SK-N-DZ (cell line): ENCODE measurements around the gene SLC25A26.

ENCODE experiments used
- DNase-seq: peaks from one replicate; pipeline ENCODE4 v3.0.0-alpha.2; 2015; ENCODE audit warnings: low spot score

SLC25A26 gene

DNA sequence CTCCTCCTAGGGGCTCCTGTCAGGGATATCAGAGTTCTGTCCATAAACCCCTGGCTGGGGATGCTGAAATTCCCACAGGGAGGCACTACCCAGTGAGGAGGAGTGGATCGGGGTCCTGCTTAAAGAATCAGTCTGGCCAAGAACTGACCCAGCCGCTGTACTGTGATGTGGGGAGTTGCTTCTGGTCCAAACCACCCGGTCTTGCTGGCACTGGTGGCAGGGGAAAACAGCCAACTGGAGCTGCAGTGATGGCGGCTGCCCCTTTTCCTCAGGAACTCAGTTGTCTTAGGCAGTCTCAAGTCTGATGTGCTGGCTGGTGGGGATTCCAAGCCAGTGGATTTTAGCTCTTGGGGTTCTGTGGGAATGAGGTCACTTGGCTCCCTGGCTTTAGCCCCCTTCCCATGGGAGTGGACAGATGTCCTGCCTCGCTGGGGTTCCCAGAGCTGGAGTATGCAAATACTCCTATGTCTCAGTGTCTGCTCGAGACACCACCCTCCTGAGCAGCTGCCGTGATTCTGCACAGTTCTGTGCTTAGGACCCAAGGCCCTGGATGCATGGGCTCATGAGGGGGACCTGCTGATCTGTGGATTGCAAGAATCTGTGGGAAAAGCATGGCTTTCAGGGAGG lies 97.1 kb downstream of the SLC25A26 start:
- DNase-seq: no peak

DNA sequence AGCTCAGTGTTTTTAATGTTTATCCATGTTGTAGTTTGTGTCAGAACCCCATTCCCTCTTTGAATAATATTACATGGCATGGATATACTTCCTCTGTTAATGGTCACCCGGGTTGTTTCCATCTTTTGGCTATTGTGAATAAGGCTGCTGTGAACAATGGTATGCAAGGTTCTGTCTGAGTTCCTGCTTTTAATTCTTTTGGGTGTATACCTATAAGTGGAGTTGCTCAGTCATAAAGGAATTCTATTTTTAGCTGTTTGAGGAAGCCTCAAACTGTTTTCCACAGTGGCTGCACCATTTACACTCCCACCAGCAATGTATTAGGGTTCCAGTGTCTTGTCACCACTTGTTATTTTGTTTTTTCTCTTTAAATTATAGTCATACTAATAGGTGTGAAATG lies 99.6 kb downstream of the SLC25A26 start:
- no peak for DNase-seq

DNA sequence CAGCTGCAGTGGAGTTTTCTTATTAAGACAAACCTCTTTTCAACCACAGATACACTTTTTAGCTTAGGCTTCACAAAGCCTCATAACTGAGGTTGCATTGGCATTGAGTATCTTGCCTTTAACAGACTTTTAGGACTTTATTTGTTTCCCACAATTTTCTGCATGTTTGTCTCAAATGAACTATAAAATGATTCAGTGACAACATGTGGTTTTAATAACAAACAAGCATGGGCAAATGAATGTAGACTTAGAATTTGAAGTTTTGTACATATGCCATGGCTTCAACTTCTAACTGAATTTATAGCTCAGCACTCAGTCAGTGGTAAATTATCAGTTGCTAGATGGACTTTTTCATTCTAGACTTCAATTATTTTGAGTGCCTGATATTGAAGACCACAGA lies 101.6 kb downstream of the SLC25A26 start:
- no peak for DNase-seq

DNA sequence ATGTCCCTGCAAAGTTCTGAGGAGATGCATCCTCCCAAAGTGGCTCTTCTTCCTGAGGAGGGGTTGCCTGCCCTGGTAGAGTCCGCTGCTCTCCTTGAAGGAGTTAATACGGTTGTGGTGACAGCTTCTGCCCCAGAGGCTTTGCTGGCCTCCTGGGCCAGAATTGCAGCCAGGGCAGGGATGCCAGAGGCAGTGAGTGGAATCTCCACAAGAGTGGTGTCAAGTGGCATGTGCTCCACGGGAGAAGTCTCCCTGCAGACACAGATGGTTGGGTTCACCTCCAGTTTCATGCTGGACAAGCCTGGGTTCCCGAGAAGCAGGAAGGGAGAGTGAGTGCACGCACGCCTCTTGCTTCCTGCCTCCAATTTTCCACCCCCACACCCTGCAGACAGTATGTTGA lies 105.5 kb downstream of the SLC25A26 start:
- no peak for DNase-seq

DNA sequence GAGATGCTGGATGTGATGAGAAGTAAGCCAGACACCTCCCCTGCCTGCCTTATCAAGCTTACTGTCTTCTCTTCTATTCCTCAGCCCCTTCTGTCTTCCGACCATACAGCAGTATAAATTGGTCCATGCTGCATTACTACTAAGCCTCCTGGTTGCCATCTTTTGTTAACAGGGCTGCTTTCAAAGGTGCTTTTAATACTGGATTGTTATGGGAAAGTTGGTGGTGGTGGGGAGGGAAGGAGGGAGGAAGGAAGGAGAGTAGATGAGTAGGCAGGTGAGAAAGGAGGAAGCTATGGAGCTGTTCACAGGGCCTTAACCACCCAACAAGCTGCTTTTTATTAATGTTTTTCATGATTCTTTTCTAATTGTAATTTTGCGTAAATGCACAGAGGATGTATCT lies 114.9 kb downstream of the SLC25A26 start:
- no peak for DNase-seq

DNA sequence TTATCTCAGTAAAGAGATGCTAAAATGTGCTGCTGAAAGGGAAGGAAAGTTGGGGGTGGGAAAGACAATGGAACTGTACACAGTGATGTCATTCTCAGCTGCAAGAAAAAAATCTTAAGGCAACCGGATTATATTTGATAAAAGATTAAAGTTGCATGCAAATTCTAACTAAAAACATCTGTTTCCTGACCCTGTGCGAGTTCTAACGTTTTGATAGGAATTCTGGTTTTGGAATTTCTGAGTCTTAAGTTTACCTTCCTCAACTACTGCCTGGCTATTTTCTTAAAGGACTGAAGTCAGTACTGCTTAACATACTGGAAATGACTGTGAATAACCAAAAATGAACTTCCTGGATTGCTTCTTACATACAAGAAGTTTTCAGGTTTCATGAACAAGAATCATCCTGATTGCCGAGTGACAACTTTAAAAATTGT lies 115.5 kb downstream of the SLC25A26 start:
- no peak for DNase-seq

DNA sequence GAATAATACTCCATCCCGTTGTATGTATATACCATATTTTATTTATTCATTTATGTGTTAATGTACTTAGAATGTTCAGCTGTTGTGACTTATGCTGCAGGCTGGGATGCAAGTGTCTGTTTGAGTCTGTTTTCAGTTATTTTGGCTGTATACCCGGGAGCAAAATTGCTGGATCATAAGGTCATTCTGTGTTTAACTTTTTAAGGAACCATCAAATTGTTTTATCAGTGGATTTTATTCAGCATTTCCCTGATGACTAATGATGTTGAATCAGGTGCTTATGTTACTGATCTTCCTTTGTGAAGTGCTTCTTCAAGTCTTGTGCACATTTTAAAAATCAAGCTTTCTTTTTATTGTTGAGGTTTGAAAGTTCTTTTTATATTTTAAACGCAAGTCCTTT lies 118.1 kb downstream of the SLC25A26 start:
- no peak for DNase-seq

DNA sequence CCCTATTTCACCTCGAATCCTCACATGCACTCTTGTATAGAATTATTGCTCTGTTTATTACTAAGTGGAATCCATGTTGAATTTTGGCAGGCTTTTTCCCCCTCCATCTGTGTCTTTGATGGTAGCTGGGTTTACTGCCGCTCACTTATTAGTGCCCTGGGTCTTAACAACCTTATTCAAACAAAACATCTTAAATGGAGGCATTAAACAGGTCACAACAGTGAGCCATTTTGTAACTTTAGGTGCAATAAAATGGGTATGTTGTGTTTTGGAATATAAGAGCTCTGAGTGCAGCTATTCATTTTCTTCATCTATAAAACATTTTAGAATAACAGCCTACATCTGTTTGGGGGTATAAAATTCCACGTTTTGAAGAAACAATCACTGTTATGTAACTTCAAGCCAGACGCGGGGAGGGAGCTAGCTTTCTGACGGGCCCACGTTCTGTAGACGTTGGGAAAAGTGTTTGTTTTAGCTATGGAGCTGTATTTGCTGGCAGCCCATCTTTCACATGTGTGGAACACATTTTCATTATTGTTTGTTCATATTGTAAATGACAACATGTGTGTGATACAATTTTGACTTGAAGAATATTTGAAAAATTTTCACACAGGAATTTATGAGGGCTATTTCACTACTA lies 122.0 kb downstream of the SLC25A26 start:
- no peak for DNase-seq

DNA sequence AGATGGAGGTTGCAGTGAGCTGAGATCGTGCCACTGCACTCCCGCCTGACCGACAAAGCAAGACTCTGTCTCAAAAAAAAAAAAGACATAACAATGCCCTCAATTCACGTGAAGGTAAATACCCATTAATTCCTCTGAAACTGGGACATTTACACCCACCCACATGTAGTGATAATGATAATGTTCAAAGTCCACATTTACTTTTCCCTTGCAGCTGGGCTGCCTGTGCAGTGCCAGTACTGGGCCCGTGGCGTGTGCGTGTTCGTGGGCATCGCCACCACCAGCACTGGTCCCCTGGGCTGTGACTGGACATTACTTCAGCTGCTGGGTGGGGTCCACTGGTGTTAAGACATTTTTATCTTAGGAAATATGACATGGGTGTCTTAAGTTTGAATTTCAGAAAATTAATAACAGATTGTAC lies 123.6 kb downstream of the SLC25A26 start:
- no peak for DNase-seq

DNA sequence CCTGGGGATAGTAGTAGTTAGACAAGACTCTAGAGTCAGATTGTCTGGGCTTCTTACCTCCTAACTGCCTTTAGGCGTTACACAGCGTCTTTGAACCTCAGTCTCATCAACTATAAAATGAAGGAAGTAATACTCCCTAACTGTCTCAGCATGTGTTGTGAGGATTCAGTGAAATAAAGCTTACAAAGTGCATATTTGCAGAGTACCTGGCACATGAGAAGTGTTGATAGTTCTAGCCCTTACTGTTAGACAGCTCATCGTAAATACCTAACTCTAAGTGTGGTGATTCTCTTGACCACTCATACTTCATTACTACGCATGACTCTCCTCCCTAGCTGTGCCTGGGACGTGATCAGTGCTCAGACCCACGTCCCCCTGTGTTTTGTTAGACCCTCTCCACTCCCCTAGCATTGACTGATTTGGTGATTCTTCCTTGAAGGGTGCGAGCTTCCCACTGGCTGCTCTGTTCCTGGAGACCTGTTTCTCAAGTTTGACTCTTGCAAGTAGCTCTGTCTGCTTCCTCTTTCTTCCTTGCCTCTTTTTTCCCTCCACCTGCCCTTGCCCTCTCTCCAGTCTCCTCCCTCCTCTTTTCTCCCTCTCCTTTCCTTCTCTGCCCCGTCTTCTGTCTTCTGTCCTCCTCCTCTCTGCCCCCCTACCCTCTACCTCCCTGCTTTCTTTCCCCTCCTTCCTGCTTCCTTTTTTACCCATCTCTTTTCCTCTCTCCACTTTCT lies 124.2 kb downstream of the SLC25A26 start:
- DNase-seq: no peak

DNA sequence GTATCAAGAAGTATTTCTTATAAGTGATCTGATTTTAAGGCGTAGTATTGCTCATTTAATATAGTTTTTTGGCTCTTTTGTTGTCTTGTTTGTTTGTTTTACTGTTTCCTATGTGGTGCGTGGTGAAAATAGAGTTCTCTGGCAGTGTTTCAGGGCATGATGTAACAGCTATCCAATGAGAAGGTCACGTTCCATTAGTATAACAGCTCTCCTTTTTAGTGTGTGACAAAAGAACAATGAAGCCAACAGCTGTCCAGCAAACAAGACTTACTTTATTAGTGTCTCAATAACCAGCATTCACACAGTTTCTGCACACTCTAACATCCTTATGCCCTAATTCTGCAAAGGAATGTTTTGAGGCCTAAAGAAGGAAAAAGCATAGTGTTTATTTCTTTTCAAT lies 127.9 kb downstream of the SLC25A26 start:
- DNase-seq: no peak

DNA sequence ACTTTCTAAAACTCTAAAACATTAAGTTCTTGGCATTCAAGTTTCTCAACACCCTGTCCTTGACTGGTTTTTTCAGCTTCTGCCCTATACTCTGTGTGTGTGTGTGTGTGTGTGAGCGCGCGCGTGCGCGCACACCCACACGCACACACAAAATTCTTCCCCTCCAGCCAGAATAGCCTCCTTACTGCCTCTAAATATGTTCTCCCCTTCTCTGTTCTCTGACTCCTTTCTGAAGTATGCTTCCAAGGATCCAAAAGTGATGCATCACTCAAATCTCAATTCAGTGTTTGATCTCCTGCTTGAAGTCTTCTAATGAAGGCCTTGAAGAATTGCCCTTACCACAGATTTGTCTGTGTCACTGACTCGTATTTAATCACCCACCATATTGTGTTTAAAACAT lies 129.8 kb downstream of the SLC25A26 start:
- DNase-seq: no peak

DNA sequence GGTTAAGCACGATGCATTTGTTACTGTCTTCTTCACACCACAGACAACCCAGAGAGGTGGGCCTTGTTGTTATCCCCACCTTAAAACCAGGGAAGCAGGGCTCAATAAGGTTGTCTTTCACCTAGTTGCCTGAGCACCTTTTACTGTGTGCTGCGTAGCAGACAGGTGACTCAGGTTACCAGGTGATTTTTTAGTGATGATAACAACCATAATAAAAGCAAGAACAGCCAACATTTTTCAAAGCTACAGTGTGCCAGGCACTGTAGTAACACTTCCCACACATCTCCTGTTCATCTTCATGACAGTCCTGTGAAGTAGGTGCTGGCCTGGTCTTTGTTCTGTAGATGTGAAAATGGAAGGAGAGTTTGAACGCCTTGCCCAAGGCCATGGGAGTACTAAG lies 132.2 kb downstream of the SLC25A26 start:
- DNase-seq: no peak

DNA sequence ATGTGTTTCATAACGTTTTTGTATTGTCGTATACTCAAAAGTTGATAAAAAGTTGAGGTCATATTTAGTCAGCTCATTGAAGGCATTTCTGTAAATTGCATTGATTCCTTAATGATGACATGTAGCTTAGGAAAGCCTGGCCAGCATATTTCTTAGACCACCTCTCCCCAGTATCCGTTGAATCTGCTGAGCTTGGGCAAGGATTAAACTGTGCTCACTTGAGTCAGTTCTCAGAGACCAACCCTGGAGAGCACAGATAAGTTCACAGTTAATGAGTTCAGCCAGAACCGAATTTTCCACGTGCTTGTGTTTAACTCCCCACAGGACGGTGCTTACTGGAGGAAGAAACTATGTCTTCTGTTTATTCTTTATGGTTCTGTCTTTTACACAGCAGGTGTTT lies 132.7 kb downstream of the SLC25A26 start:
- no peak for DNase-seq

DNA sequence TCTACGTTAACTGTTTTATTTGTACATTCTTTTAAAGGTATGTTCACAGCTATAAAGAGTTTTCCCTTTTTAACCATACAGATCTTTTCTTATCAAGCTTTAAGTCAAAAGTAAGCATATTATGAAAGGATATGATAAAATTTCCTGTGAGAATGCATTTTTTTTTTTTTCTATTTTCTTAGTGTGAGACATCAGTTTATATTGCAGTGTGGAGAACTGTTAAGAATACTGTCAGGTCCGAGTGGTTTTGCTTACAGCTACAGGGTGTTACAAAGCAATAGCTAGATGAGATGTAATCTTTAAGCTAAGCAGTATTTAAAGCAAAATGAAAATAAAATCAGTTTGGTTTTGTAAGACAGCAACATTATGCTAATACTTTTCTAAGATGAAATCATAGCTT lies 133.2 kb downstream of the SLC25A26 start:
- DNase-seq: no peak

DNA sequence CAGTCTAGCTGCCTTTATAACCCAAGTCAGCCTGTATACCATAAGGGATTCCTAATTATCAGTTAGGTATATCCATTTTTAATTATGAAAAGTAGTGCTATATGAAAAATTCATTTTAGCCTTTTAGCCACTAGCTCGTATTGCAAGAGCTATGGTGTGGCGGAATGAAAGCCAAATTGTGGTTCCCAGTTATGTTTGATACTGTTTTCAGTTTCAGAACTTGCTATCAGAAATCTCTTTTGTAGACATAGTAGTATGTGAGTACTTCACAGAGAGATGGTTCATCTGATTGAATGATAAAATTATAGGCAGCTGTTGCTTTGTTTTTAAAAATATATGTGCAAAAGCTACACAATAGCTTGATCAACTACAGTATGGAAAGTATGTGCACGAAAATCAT lies 134.6 kb downstream of the SLC25A26 start:
- DNase-seq: no peak

DNA sequence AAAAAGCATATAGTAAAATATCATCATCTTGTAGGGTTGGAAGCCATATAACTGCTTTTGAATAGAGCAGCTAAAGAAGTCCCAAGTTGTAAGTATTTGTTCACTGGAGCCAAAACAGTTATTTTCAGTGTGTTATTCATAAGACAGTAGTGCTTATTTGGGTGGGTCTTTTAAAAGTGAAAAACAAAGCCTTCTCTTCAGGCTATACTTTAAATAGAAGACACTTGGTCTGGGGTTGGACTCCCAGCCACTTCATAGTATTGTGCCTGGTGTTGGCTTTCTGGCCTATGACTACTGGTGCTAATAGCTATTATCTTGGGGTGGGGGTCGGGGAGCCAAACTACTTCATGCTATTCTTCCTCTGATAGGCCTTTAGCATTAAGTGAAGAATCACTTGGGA lies 135.2 kb downstream of the SLC25A26 start:
- no peak for DNase-seq

DNA sequence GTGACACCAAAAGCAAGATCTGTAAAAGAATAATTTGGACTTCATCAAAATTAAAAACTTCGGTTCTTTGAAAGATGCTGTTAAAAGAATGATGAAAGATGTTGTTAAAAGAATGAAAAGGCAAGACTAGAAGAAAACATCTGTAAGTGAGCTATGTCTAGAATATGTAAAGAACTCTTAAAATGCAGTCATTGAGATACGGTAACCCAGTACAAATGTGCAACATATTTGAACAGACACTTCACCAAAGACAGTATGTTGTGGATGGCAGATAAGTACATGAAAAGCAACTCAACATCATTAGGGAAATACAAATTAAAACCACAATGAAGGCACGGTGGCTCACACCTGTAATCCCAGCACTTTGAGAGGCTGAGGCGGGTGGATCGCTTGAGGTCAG lies 140.6 kb downstream of the SLC25A26 start:
- no peak for DNase-seq

DNA sequence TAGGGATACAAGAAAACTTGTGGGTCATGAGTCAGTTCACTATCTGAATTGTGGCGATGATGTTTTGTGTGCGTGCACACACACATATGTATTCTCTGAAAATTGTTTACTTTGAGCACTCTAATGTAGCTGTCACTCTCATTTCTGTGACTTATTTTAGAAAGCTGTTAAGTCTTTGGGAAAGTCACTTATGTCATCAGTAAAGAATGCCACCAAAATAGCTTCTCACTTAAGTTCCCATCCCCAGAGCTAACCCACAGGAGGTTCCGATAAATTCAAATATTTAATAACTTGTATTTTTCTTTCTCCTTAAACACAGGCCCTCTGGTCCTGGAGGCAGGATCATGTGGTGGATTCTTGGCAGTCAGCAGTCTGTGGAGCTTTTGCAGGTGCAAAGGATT lies 141.7 kb downstream of the SLC25A26 start:
- DNase-seq: no peak

DNA sequence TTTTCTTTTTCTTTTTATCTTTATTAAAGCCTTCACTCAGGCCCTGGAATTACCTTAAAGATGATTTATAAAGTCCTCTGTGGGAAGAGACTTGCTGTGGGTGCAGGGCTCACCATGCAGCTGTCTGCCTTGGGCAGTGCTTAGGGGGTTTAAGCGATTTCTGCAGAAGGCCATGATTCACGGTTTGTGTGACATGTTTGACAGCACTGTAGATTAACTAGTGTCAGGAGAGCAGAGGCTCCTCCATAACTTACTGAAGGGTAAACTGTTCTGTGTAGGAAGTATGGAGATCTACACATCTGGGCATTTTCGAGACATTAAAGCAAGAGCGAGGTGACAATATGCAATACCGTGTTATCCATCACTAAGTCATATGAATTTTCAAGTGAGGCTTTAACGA lies 142.3 kb downstream of the SLC25A26 start:
- DNase-seq: no peak

DNA sequence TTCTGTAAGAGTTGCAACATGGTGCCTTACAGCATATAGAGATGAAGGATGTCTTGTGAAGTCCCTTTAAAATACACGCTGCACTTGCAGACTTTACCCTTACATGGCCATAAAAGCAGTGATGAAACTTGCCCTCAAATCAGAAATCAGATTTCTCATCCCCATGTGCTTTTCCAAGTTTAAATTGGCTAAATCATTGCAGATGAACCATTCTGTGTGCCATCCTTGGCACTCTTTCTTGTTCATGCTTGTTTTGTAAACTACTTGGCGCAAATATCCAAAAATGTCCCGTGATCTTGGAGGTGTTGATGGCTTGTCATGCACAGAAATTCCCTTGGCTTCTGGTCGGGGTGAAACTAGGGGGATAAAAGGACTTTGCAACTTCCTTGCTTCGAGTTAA lies 144.3 kb downstream of the SLC25A26 start:
- no peak for DNase-seq

DNA sequence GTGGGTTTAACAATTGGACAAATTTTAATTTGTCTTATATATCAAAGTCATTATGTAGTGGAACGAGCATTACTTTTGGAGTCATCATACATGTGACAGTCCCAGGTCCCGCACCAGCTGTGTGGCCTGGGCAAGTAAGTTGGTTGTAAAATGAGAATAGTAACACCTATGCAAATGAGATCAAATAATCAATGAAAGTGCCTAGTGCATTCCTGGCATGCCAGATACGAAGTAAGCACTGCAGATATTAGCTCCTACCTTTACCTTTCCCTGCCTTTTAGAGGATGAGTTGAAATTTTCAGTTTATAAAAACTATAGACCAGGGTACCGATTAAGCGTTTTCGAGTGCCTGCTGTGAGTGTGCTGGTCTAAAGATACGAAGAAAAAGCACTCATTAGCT lies 145.9 kb downstream of the SLC25A26 start:
- no peak for DNase-seq

DNA sequence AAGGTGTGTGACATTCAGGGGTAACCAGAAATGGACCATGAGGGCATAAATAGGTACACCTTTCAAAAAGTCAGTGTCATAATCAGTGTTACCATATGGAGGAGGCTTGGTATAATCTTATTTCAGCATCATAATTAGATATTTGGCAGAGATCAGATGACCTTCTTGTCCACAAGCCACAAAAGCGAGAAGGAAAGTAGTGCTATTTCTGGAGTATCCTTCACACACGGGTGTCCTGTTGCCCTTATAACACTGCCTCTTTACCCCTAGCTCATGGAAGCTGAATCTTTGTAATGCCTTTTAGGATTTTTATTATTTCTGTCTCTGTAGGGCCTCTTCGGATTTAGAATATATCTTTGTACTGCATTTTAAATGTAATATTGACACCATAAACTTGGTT lies 147.2 kb downstream of the SLC25A26 start:
- DNase-seq: peak; percentile 1
